Measurements from ENCODE around the gene UGT3A2. TPM values are rescaled to one million over a fixed set of nuclear protein-coding genes. Genes with fewer than 3 reads are reported as not detected.
"Not testable (repeated sequence)": the region's sequence is repeated elsewhere in the genome, so short reads cannot be mapped to it uniquely, and the experiment has no call there.

The UGT3A2 gene
- total RNA-seq, 2 donors from 2014 or later: 0.18 TPM; not detected in 1

DNA sequence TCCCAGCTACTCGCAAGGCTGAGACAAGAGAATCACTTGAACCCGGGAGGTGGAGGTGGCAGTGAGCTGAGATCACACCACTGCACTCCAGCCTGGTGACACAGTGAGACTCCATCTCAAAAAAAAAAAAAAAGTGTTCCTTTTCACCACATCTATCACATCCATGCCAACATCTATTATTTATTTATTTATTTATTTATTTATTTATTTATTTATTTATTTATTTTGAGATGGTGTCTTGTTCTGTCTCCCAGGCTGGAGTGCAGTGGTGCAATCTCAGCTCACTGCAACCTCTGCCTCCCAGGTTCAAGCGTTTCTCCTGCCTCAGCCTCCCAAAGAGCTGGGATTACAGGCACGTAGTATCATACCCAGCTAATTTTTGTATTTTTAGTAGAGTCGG is 47.1 kb downstream of the UGT3A2 start:
- ATAC-seq; intact Hi-C loops (cut with DNase I); DNase-seq: not testable (repeated sequence)

- no peak for DNase-seq
- ATAC-seq: no peak
- intact Hi-C loops (cut with DNase I): no loop called here
Observed at GRCh38 chr5:36017622-36018021, 49.1 kb downstream of the UGT3A2 start.

GRCh38 chr5:36017004-36017403 is 49.7 kb downstream of the UGT3A2 start:
- intact Hi-C loops (cut with DNase I): no loop called here
- DNase-seq: peak; percentile 24
- ATAC-seq: peak; percentile 63 to 72

GRCh38 chr5:36013182-36013581 is 53.5 kb downstream of the UGT3A2 start:
- intact Hi-C loops (cut with DNase I): no loop called here
- no peak for DNase-seq
- no peak for ATAC-seq

DNA sequence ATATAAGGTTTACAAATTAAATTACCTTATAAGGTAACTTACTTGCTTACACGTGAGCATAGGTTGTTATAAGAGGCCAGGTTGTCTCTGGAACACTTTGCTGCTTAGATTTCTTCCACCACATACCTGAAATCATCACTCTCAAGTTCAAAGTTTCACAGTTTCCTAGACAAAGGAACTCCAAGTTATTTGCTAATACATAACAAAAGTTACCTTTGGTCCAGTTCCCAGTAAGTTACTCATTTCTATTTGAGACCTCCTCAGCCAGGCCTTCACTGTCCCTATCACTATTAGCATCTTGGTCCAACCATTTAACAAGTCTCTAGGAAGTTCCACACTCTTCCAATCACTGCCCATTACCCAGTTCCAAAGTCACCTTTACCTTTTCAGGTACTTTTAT is 57.0 kb downstream of the UGT3A2 start:
- no peak for ATAC-seq
- intact Hi-C loops (cut with DNase I): no loop called here
- DNase-seq: no peak

DNA sequence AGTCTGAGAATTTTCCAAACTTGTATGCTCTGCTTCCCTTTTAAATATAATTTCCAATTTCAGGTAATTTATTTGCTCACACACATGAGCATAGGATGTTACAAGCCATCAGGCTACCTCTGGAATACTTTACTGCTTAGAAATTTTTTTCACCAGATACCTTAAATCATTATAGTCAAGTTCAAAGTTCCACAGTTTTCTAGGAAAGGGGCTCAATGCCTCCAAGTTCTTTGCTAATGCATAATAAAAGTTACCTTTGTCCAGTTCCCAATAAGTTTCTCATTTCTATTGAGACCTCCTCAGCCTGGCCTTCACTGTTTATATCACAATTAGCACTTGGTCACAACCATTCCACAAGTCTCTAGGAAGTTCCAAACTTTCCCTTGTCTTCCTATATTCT is 59.3 kb downstream of the UGT3A2 start:
- ATAC-seq (no peak), DNase-seq (no peak)
- intact Hi-C loops (cut with DNase I): no loop called here

GRCh38 chr5:36006163-36006562 is 60.5 kb downstream of the UGT3A2 start:
- no peak for ATAC-seq
- intact Hi-C loops (cut with DNase I): no loop called here

DNA sequence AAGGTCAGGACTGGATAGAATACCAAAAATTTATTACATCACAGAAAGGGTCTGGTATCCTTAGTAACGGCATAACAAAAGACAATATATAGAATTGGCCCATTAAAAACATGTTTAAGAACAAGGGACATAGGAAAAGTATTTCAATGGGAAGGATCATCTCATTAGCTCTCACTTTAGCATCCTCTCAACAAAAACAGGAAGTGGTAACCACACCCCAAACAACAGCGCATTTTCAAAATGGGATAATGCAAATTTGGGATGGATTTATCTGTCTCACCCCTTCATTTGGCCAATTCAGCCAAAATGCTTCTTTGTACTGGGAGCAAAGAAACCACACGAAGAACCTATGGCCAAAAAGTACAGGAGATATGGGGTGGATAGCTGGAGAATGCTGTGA is 65.7 kb downstream of the UGT3A2 start:
- ATAC-seq (no peak), DNase-seq (no peak)
- intact Hi-C loops (cut with DNase I): no loop called here

More at GRCh38 chr5:36006163-36006562, 60.5 kb downstream of the UGT3A2 start:
- DNase-seq: no peak

GRCh38 chr5:35999547-35999946 is 67.1 kb downstream of the UGT3A2 start:
- intact Hi-C loops (cut with DNase I): no loop called here
- no peak for ATAC-seq
- DNase-seq: no peak

- DNase-seq (no peak), ATAC-seq (no peak)
- intact Hi-C loops (cut with DNase I): no loop called here
Observed at GRCh38 chr5:35996076-35996475, 70.6 kb downstream of the UGT3A2 start.

- intact Hi-C loops (cut with DNase I): no loop called here
- no peak for ATAC-seq
- no peak for DNase-seq
Observed at GRCh38 chr5:35990941-35991611, 75.6 kb downstream of the UGT3A2 start, which contains the start of gene UGT3A1. TSS of gene UGT3A1 (minus strand) at chr5:35991390. CDS start at chr5:35991240, 150 bp downstream.

DNA sequence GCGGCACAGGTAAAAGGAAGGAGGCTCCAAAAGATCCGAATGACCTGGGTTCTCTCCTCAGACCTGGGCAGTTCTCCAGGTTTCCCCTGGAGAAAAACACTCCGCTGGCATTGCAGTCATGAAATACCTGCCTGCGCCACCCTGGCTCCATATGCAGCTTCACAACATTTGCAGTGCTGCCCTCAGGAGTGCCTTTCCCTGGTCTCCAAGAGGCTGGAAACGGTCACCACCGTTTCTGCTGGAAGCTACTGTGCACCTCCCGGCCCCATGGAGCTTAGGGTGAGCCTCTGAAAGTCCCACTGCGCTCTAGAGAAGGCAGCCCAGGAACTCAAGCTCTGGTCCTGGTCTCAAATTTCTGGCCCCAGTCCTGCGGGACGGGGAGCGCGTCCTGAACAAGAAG is 76.2 kb downstream of the UGT3A2 start:
- ATAC-seq: no peak
- DNase-seq: no peak
- intact Hi-C loops (cut with DNase I): no loop called here

DNA sequence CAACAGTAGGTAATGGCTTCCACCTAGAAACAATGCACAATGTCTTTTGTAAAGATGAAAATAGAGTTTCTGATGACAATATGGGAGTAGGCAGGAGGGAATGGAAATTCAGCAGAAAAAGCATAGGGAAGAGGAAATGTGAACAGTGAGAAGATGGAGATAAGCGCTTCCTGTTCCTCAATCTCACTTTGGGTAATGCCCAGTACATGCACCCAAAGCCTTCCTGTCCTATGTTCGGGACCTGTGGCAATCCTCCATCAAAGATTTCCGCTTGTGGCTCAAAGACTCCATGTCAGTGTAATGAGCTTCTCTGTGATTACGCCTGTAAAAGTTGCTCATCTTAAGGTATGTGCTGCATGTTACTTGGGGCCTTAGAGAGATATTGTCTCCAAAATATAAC is 78.2 kb downstream of the UGT3A2 start:
- ATAC-seq (no peak), DNase-seq (no peak)
- intact Hi-C loops (cut with DNase I): no loop called here

- no peak for DNase-seq
- no peak for ATAC-seq
- intact Hi-C loops (cut with DNase I): no loop called here
Observed at GRCh38 chr5:35987776-35988175, 78.9 kb downstream of the UGT3A2 start.

Other genes starting within 250 kb of the UGT3A2 start
- gene IL7R, start 210.0 kb downstream of the UGT3A2 start, total RNA-seq: 10 to 100 TPM in 1 of 2 donors, 1 to 10 TPM in 1; 4.2 to 10.3 TPM
- not detected for gene CAPSL, start 128.3 kb downstream of the UGT3A2 start, total RNA-seq
- gene UGT3A1, start 75.5 kb downstream of the UGT3A2 start, total RNA-seq: not detected
- 10 to 100 TPM; 11.6 to 12.5 TPM for gene LMBRD2, start 85.0 kb upstream of the UGT3A2 start, total RNA-seq
- 1 to 10 TPM; 5.9 to 7.5 TPM for gene SKP2, start 85.2 kb upstream of the UGT3A2 start, total RNA-seq
- gene NADK2, start 175.0 kb upstream of the UGT3A2 start, total RNA-seq: 10 to 100 TPM; 27.7 to 31.6 TPM
- 1 to 10 TPM in 1 of 2 donors, under 1 TPM in 1; 0.18 to 1.2 TPM for gene RANBP3L, start 235.0 kb upstream of the UGT3A2 start, total RNA-seq

All from left cardiac atrium (tissue), 4 donors.